Prostate gland (tissue), 2 donors: ENCODE data around the gene INAFM2. TPM values are rescaled to one million over a fixed set of nuclear protein-coding genes. Genes with fewer than 3 reads are reported as not detected.

Experiments used
- DNase-seq: peaks from one replicate; pipeline ENCODE4 v3.0.0-alpha.2; 2019; ENCODE audit warnings: low spot score
- H3K27ac ChIP-seq, 2 donors: fragments of 200-600 bp; sonication (generic); 2 replicates each; pipeline ENCODE4 v1.5.1; 2017 to 2019
- H3K27me3 ChIP-seq: fragments of 200-600 bp; sonication (generic); replicated peaks from 2 replicates; pipeline ENCODE4 v1.5.1; 2019; ENCODE audit not compliant: insufficient read depth
- H3K36me3 ChIP-seq, 2 donors: fragments of 200-600 bp; sonication (generic); 1 replicate in 1 of 2; 2 replicates in 1 of 2; pipeline versions ENCODE4 v1.5.1 to v1.8.1; 2017 to 2019
- H3K4me1 ChIP-seq: fragments of 200-600 bp; sonication (generic); replicated peaks from 2 replicates; pipeline ENCODE4 v1.5.1; 2019
- H3K4me3 ChIP-seq, 2 donors: fragments of 200-600 bp; sonication (generic); 2 replicates each; pipeline ENCODE4 v1.5.1; 2017 to 2019
- H3K9me3 ChIP-seq: fragments of 200-600 bp; sonication (generic); 2 replicates; pipeline ENCODE4 v1.5.1; 2017
- CTCF ChIP-seq, 4 experiments: fragments of 200-600 bp in 2 of 4; fragments of 450-650 bp in 2 of 4; sonication (generic) in 2 of 4; IDR thresholded peaks; 1 replicate in 3 of 4; 2 replicates in 1 of 4; pipeline ENCODE4 v1.5.1; 2016 to 2019; ENCODE audit warnings: antibody characterized with exemption in 4 of 4, mild to moderate bottlenecking in 2 of 4, moderate library complexity in 2 of 4
- POLR2A ChIP-seq: fragments of 450-650 bp; IDR thresholded peaks from one replicate; pipeline ENCODE4 v1.6.1; 2016; ENCODE audit warnings: antibody characterized with exemption, mild to moderate bottlenecking
- POLR2AphosphoS5 ChIP-seq: sonication (generic); formaldehyde crosslinking; IDR thresholded peaks from one replicate; pipeline ENCODE4 v1.6.1; 2017; ENCODE audit warnings: antibody characterized with exemption
- WGBS: methylation state at CpG from one replicate; pipeline ENCODE4 v1.1.5; 2018; 5-methylcytosine and 5-hydroxymethylcytosine counted together
- intact Hi-C: fragments of 100-400 bp; cut with DNase I; formaldehyde crosslinking; loops from one replicate; pipeline ENCODE4 v1.14.2; 2022
- total RNA-seq, 2 donors: library from RNA; depleted of rRNA; stranded (reverse); fragments of >200 nt; gene quantifications; one replicate each; pipeline ENCODE4 v1.1.0, GENCODE V29; 2016

The INAFM2 gene
- total RNA-seq, 2 donors from 2014 or later: 18.7 to 24.3 TPM

- DNase-seq: no peak
- intact Hi-C loops: loop anchor here (5.0 kb wide), 1 partner anchor 65 kb away; the partner anchor contains the start of gene IVD
- H3K9me3 ChIP-seq: no peaks in the 10 kb centered on the region
- no peaks in the 10 kb centered on the region for H3K27me3 ChIP-seq
- H3K4me1 ChIP-seq: peaks cover 20% of the 10 kb centered on the region
- H3K4me3 ChIP-seq: no peak overlapping the region
- H3K36me3 ChIP-seq: no peaks in the 10 kb centered on the region
- no peak overlapping the region for H3K27ac ChIP-seq
- 71% methylated on average over 7 of the region's 7 CpGs for WGBS
- TF ChIP-seq POLR2A: no peak
- no peak for TF ChIP-seq CTCF (IDR thresholded peaks at IDR 0.05)
- TF ChIP-seq POLR2AphosphoS5: no peak
Measured at GRCh38 chr15:40342416-40343320, 19.2 kb downstream of the INAFM2 start.

- DNase-seq: no peak
- WGBS: 85% methylated on average over 10 of the region's 10 CpGs
- Histone ChIP-seq H3K4me1 (peaks cover 20% of the 10 kb centered on the region), H3K27me3 (no peaks in the 10 kb centered on the region), H3K36me3 (no peaks in the 10 kb centered on the region), H3K4me3 (no peak overlapping the region), H3K27ac (no peak overlapping the region), H3K9me3 (no peaks in the 10 kb centered on the region)
- intact Hi-C loops: loop anchor here (5.0 kb wide), 1 partner anchor 64 kb away; the partner anchor contains the start of gene IVD
- no peak for TF ChIP-seq POLR2AphosphoS5
- TF ChIP-seq CTCF (IDR thresholded peaks at IDR 0.05): no peak
- no peak for TF ChIP-seq POLR2A
Measured at GRCh38 chr15:40343512-40343911, 20.0 kb downstream of the INAFM2 start.

- intact Hi-C loops: loop anchor here (5.0 kb wide), 1 partner anchor 63 kb away; the partner anchor contains the start of gene IVD
- Histone ChIP-seq H3K4me3 (no peak overlapping the region), H3K27me3 (no peaks in the 10 kb centered on the region), H3K4me1 (peaks cover 18% of the 10 kb centered on the region), H3K9me3 (no peaks in the 10 kb centered on the region), H3K27ac (no peak overlapping the region), H3K36me3 (no peaks in the 10 kb centered on the region)
- TF ChIP-seq CTCF (IDR thresholded peaks at IDR 0.05) (no peak), POLR2AphosphoS5 (no peak), POLR2A (no peak)
- 66% methylated on average over 6 of the region's 6 CpGs for WGBS
- no peak for DNase-seq
Measured at GRCh38 chr15:40344217-40344616, 20.7 kb downstream of the INAFM2 start.

GRCh38 chr15:40344631-40345120, 21.2 kb downstream of the INAFM2 start:
- intact Hi-C loops: loop anchor here (5.0 kb wide), 1 partner anchor 63 kb away; the partner anchor contains the start of gene IVD
- no peaks in the 10 kb centered on the region for H3K27me3 ChIP-seq
- TF ChIP-seq CTCF (IDR thresholded peaks at IDR 0.05): peak in 3 of 4 experiments; percentile 62 to 75 (median 67)
- no peak for TF ChIP-seq POLR2AphosphoS5
- no peak for TF ChIP-seq POLR2A
- H3K4me3 ChIP-seq: no peak overlapping the region
- no peaks in the 10 kb centered on the region for H3K9me3 ChIP-seq
- no peak for DNase-seq
- H3K36me3 ChIP-seq: no peaks in the 10 kb centered on the region
- no peak overlapping the region for H3K27ac ChIP-seq
- H3K4me1 ChIP-seq: peaks cover 15% of the 10 kb centered on the region
- WGBS: 35% methylated on average over 15 of the region's 15 CpGs
